GM12878 (cell line): ENCODE data around the gene TRAPPC12. TPM values are rescaled to one million over a fixed set of nuclear protein-coding genes. Genes with fewer than 3 reads are reported as not detected.
A peak's percentile ranks its signal among the peaks of the same experiment; 100 is the strongest.

Source experiments
- ASH2L ChIP-seq: fragments of 300-600, 200-600 bp; sonication (generic); IDR thresholded peaks from 2 replicates; pipeline ENCODE4 v1.6.1; 2017; ENCODE audit warnings: low read depth, mild to moderate bottlenecking, borderline replicate concordance
- ATF7 ChIP-seq: fragments of 450-650 bp; IDR thresholded peaks from 2 replicates; pipeline ENCODE4 v1.6.1; 2016; ENCODE audit warnings: low read depth, mild to moderate bottlenecking
- BHLHE40 ChIP-seq, 2 experiments: fragments of 450-650 bp in 1 of 2; IDR thresholded peaks; 2 replicates each; pipeline ENCODE4 v1.6.1; 2011 to 2017; ENCODE audit warnings: low read depth in 2 of 2, borderline replicate concordance in 1 of 2, improper control_type of control experiment in 1 of 2, low read length in 1 of 2, mild to moderate bottlenecking in 1 of 2
- CBFB ChIP-seq: IDR thresholded peaks from 2 replicates; pipeline ENCODE4 v1.6.1; 2016; ENCODE audit warnings: antibody characterized with exemption, low read depth
- CBX3 ChIP-seq: fragments of 200-600 bp; sonication (generic); IDR thresholded peaks from 2 replicates; pipeline ENCODE4 v1.6.1; 2016; ENCODE audit warnings: low read depth, borderline replicate concordance
- CREB1 ChIP-seq: IDR thresholded peaks from 2 replicates; pipeline ENCODE4 v1.6.1; 2012; ENCODE audit warnings: low read depth, mild to moderate bottlenecking, inconsistent platforms
- EED ChIP-seq: sonication (generic); IDR thresholded peaks from 2 replicates; pipeline ENCODE4 v1.6.1; 2016; ENCODE audit warnings: antibody characterized with exemption, low read depth
- GATAD2B ChIP-seq: fragments of 450-650 bp; conservative IDR thresholded peaks from 2 replicates; pipeline ENCODE4 v1.6.1; 2017; ENCODE audit warnings: low read depth, mild to moderate bottlenecking, moderate library complexity
- IRF3 ChIP-seq: fragments of 450-650 bp; IDR thresholded peaks from 2 replicates; pipeline ENCODE4 v1.6.1; 2014; ENCODE audit warnings: mild to moderate bottlenecking
- IRF4 ChIP-seq: IDR thresholded peaks from 2 replicates; pipeline ENCODE4 v1.6.1; 2011; ENCODE audit warnings: low read depth, low read length
- IRF5 ChIP-seq: fragments of 450-650 bp; IDR thresholded peaks from 2 replicates; pipeline ENCODE4 v1.6.1; 2017; ENCODE audit warnings: borderline replicate concordance
- LARP7 ChIP-seq: fragments of 450-650 bp; IDR thresholded peaks from 2 replicates; pipeline ENCODE4 v1.6.1; 2017; ENCODE audit warnings: mild to moderate bottlenecking
- MTA3 ChIP-seq: IDR thresholded peaks from 2 replicates; pipeline ENCODE4 v1.6.1; 2012; ENCODE audit warnings: low read length, inconsistent platforms, borderline replicate concordance
- MYB ChIP-seq: fragments of 150-350 bp; IDR thresholded peaks from 2 replicates; pipeline ENCODE4 v1.6.1; 2014; ENCODE audit warnings: mild to moderate bottlenecking, low read depth, low read length, borderline replicate concordance
- NRF1 ChIP-seq: conservative IDR thresholded peaks from 2 replicates; pipeline ENCODE4 v1.6.1; 2011; ENCODE audit warnings: mild to moderate bottlenecking, low read depth, low read length, improper control_type of control experiment
- PBX3 ChIP-seq: IDR thresholded peaks from 2 replicates; pipeline ENCODE4 v1.6.1; 2011; ENCODE audit warnings: mild to moderate bottlenecking, low read depth, low read length, moderate library complexity; ENCODE audit not compliant: insufficient replicate concordance
- PKNOX1 ChIP-seq: fragments of 450-650 bp; IDR thresholded peaks from 2 replicates; pipeline ENCODE4 v1.6.1; 2016; ENCODE audit warnings: mild to moderate bottlenecking
- RAD51 ChIP-seq: fragments of 450-650 bp; IDR thresholded peaks from 2 replicates; pipeline ENCODE4 v1.6.1; 2016; ENCODE audit warnings: moderate library complexity, mild to moderate bottlenecking, inconsistent platforms
- RUNX3 ChIP-seq: IDR thresholded peaks from 2 replicates; pipeline ENCODE4 v1.6.1; 2012; ENCODE audit warnings: low read length, inconsistent platforms
- SKIL ChIP-seq: fragments of 450-650 bp; IDR thresholded peaks from 2 replicates; pipeline ENCODE4 v1.6.1; 2017; ENCODE audit warnings: mild to moderate bottlenecking, low read depth, inconsistent platforms; ENCODE audit not compliant: poor library complexity, severe bottlenecking
- SRF ChIP-seq, 2 experiments: IDR thresholded peaks; 2 replicates each; pipeline ENCODE4 v1.6.1; 2011; ENCODE audit warnings: low read depth in 2 of 2, low read length in 2 of 2, mild to moderate bottlenecking in 1 of 2, moderate library complexity in 1 of 2
- STAT1 ChIP-seq: fragments of 450-650 bp; conservative IDR thresholded peaks from 2 replicates; pipeline ENCODE4 v1.6.1; 2014; ENCODE audit warnings: antibody characterized with exemption, mild to moderate bottlenecking
- SUZ12 ChIP-seq: fragments of 200-600 bp; sonication (generic); IDR thresholded peaks from one replicate; pipeline ENCODE4 v1.6.1; 2018; ENCODE audit warnings: antibody characterized with exemption, mild to moderate bottlenecking; ENCODE audit not compliant: unreplicated experiment
- TCF3 ChIP-seq: IDR thresholded peaks from 2 replicates; pipeline ENCODE4 v1.6.1; 2012; ENCODE audit warnings: low read depth, mild to moderate bottlenecking, low read length, borderline replicate concordance; ENCODE audit not compliant: insufficient read depth
- YBX1 ChIP-seq: fragments of 450-650 bp; IDR thresholded peaks from 2 replicates; pipeline ENCODE4 v1.6.1; 2016; ENCODE audit warnings: antibody characterized with exemption
- polyA plus RNA-seq, 11 experiments: library from polyadenylated mRNA; depleted of rRNA in 4 of 11; unstranded in 6 of 11; stranded (reverse) in 5 of 11; fragments of >200 nt; fragmentation: Nextera tagmentation in 4 of 11; fragmentation: Illumina TruSeq in 1 of 11; extraction: Ambion mirVana in 4 of 11; extraction: Trizol in 1 of 11; gene quantifications; 1 replicate in 1 of 11; 2 replicates in 10 of 11; pipeline versions ENCODE4 v1.2.1 to v1.2.3, GENCODE V29; 2011 to 2016; ENCODE audit warnings: inconsistent platforms in 2 of 11, missing spikeins in 2 of 11, low read depth in 1 of 11
- total RNA-seq, 4 experiments: library from RNA; depleted of rRNA in 3 of 4; stranded (reverse); fragments of >200 nt in 3 of 4; fragmentation: Illumina TruSeq in 1 of 4; extraction: Trizol in 1 of 4; gene quantifications; 2 replicates each; pipeline versions ENCODE4 v1.2.1 to v1.2.3, GENCODE V29; 2013 to 2021

TRAPPC12 gene
- total and polyA plus RNA-seq, 10 of the 15 experiments (the other 5 are each of a cell fraction or from before 2014, with no cell fraction given) = 8.6 to 77.1 (median 37.4) TPM

GRCh38 chr2:3518496-3519254 lies 139.2 kb downstream of the TRAPPC12 start (continued):
- peak; percentile 86 for TF ChIP-seq PKNOX1
- TF ChIP-seq GATAD2B = peak; percentile 33; the same call in 1 of the 2 replicates
- TF ChIP-seq PBX3 = peak; percentile 50
- TF ChIP-seq IRF3 = no peak
- TF ChIP-seq CBX3 = no peak
- TF ChIP-seq LARP7 = no peak
- TF ChIP-seq NRF1 = peak; percentile 95
- TF ChIP-seq STAT1 = no peak
- TF ChIP-seq CREB1 = no peak
- TF ChIP-seq MTA3 = no peak
- TF ChIP-seq SUZ12 = no peak
- no peak for TF ChIP-seq TCF3
- no peak for TF ChIP-seq ATF7
- TF ChIP-seq IRF5 = no peak
- no peak for TF ChIP-seq CBFB
- no peak for TF ChIP-seq RUNX3
- no peak for TF ChIP-seq IRF4
- no peak for TF ChIP-seq YBX1
- TF ChIP-seq SRF (IDR thresholded peaks at IDR 0.05; ENCODE audit: low read depth in 2 of 2, low read length in 2 of 2) = no peak
- no peak for TF ChIP-seq RAD51
- peak; percentile 60 for TF ChIP-seq MYB
- TF ChIP-seq EED = no peak
- peak in 1 of 2 experiments; percentile 13; a peak in 2 of 4 replicates for TF ChIP-seq BHLHE40 (IDR thresholded peaks at IDR 0.05; ENCODE audit: borderline replicate concordance in 1 of 2, low read depth in 2 of 2, low read length in 1 of 2)
- TF ChIP-seq ASH2L = no peak
- no peak for TF ChIP-seq SKIL
